Retinal pigment epithelial cell (primary cell): ENCODE measurements around the gene SUMF1.
A peak's percentile ranks its signal among the peaks of the same experiment; 100 is the strongest.

Experiments
- DNase-seq: peaks from one replicate; pipeline ENCODE4 v3.0.0-alpha.2; 2010; ENCODE audit warnings: low read depth
- H3K4me3 ChIP-seq: 2 replicates; pipeline ENCODE4 v1.5.1; 2011; ENCODE audit warnings: mild to moderate bottlenecking, low read length, control low read depth, moderate library complexity
- CTCF ChIP-seq: conservative IDR thresholded peaks from 2 replicates; pipeline ENCODE4 v1.5.1; 2011; ENCODE audit warnings: low read depth, low read length, control low read depth, inconsistent platforms

SUMF1 gene

GRCh38 chr3:4351872-4352271 lies 115.2 kb downstream of the SUMF1 start:
- no peak overlapping the region for H3K4me3 ChIP-seq
- DNase-seq = peak; percentile 54
- TF ChIP-seq CTCF = no peak

GRCh38 chr3:4351164-4351855 lies 115.8 kb downstream of the SUMF1 start:
- no peak for TF ChIP-seq CTCF
- H3K4me3 ChIP-seq = peak overlapping the region; percentile 30
- peak; percentile 53 for DNase-seq

DNA sequence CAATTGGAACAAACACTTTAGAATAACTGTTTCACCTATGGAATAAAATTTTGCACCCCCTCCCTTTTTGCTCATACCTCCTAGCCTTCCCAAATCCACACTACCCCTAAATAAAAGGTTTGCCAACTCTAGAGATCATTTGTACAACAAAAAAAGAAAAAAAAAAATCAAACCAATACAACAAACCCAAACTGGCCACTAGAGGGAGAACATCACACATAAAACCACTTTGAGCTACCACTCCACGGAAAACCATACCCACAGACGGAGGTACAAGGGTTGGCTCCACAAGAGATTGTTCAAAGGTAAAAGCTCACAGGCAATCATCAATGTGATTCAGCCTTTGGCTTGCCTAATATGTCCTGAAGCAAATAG lies 116.3 kb downstream of the SUMF1 start:
- TF ChIP-seq CTCF = peak; percentile 62
- H3K4me3 ChIP-seq = peak overlapping the region; percentile 30
- DNase-seq = no peak

DNA sequence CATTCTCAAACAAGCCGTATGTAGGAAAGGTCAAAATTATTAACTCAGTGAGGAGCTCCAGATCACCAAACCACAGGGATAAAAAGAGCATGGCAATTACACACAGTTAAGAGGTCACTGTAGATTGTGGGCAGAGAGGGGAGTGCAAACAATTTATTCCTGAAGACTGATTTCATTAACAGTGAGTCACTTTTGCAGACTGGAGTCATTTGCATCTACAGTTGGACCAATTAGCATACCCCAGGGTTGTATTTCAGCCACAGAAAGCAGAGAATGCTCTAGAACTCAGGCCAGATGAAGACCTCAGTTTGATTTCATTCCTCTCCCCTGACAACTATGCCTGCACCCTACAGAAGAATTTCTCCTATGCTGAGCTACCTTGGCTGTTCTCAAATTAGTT lies 123.8 kb downstream of the SUMF1 start:
- no peak for TF ChIP-seq CTCF
- DNase-seq = no peak
- H3K4me3 ChIP-seq = no peak overlapping the region

DNA sequence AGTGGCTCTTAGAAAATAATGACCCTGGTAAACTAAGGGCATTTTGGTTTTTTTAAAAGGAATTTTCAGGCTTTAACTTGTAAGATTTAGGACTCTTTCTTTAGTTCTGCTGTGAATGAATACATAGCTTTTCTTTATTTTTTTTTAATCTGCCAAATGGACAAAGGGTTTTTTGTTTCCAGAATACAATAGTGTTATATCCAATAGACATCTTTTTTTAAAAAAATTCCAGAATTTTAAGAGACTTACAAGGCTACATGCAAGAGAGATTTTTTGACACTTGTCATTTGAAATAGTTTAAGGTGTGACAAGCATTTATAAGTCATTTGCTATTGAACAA lies 125.8 kb downstream of the SUMF1 start:
- no peak for DNase-seq
- no peak overlapping the region for H3K4me3 ChIP-seq
- no peak for TF ChIP-seq CTCF

DNA sequence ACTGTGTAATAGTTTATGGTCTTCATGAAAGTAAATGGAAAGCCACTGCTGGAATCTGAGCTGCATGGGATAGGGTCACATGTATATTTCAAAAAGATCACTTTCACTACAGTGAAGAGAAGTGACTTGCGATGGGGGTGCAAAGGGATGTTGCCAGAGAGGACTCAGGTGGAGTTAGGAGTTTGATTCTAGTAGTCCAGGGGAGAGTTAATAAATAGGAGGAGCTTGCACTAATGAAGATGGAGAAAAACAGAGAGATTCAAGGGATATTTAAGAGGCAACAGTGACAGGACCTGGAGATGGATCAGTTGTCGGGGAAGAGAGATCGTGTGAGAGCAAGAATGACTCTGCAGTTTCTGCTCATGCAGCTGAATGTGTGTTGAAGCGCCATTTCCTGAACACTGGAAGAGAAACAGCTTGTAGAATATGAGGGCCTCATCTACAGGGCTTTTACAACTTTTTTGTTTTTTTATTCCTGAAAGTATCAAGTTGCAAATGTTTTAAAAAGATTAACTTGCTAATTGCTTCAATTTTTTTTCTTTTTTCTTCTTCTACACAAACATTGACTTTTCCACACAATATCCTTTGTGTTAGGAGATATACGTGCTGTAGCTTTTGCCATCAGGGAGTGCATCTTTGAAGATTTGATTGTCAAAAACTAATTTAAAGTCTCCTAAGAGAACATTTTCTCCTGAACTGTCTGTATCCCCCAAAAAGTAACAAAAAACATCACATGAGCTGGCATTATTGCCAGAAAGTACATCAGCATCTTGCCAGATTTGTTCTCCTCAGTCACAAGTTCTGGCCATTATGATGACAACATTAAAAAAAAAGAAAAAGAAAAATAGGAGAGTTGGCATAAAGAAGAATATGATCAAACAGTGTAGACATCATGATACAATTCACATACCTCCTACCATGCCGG lies 126.4 kb downstream of the SUMF1 start:
- no peak for DNase-seq
- no peak overlapping the region for H3K4me3 ChIP-seq
- no peak for TF ChIP-seq CTCF

GRCh38 chr3:4340077-4340410 lies 127.0 kb downstream of the SUMF1 start:
- TF ChIP-seq CTCF = no peak
- no peak overlapping the region for H3K4me3 ChIP-seq
- no peak for DNase-seq
